ENCODE measurements around the gene ADAMTS2. TPM values are rescaled to one million over a fixed set of nuclear protein-coding genes. Genes with fewer than 3 reads are reported as not detected.

ADAMTS2 gene
- polyA plus RNA-seq, 3 donors from 2014 or later: 0.03 TPM; not detected in 2

- H3K27me3 Mint-ChIP-seq (ENCODE audit: low read depth in 3 of 3): peaks cover 0 to 1% (median 0%) of the 10 kb centered on the region in 3 donors
- H3K4me1 Mint-ChIP-seq: no peaks in the 10 kb centered on the region
- H3K36me3 Mint-ChIP-seq: no peaks in the 10 kb centered on the region
- no peaks in the 10 kb centered on the region for H3K9me3 Mint-ChIP-seq
- H3K4me3 Mint-ChIP-seq: no peak overlapping the region
- H3K27ac Mint-ChIP-seq: no peak overlapping the region
- no peak for DNase-seq
Observed at GRCh38 chr5:179279347-179280094, 65.7 kb downstream of the ADAMTS2 start.

DNA sequence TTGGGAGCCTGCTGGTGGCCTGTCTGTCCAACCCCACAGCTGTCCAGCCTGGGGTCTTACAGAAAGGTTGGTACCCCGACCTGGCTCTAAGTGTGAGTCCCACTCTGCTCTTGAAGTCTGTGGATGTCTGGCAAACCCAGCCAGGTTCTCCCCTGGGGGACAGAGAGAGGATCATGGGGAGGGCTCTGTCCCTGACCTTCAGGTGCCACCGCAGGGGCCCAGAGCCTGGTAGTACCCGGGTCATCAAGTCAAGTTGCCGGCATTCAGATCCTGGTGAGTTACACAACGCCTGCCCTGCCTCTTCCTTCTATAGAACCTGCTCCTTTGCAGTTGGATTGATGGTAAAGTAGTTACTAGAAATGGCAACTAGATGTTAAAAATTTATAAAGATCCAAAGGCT, 66.7 kb downstream of the ADAMTS2 start:
- Mint-ChIP-seq H3K27me3 (ENCODE audit: low read depth in 3 of 3) (peaks cover 0 to 1% (median 0%) of the 10 kb centered on the region in 3 donors), H3K27ac (no peak overlapping the region), H3K4me1 (no peaks in the 10 kb centered on the region), H3K4me3 (no peak overlapping the region), H3K9me3 (no peaks in the 10 kb centered on the region), H3K36me3 (no peaks in the 10 kb centered on the region)
- no peak for DNase-seq

DNA sequence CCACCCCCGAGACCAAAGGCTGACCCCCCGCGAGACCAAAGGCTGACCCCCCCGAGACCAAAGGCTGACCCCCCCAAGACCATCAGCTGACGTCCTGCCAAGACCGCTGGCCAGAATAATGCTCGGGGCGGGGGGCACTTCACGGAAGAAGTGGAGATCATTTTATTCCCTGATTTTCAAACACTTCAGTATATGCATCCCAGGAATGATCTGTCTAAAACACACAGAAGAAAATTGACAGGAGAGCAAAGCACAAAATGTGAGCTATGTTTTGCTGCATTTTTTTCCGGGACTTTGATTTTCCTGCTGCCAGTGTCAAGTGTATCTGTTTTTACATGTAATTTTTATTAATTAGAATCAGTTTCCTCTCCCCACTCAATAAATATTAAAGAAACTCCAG, 67.1 kb downstream of the ADAMTS2 start:
- H3K36me3 Mint-ChIP-seq: no peaks in the 10 kb centered on the region
- no peaks in the 10 kb centered on the region for H3K9me3 Mint-ChIP-seq
- no peaks in the 10 kb centered on the region for H3K4me1 Mint-ChIP-seq
- H3K27ac Mint-ChIP-seq: no peak overlapping the region
- H3K27me3 Mint-ChIP-seq (ENCODE audit: low read depth in 3 of 3): peaks cover 0 to 1% (median 0%) of the 10 kb centered on the region in 3 donors
- no peak for DNase-seq
- H3K4me3 Mint-ChIP-seq: no peak overlapping the region

DNA sequence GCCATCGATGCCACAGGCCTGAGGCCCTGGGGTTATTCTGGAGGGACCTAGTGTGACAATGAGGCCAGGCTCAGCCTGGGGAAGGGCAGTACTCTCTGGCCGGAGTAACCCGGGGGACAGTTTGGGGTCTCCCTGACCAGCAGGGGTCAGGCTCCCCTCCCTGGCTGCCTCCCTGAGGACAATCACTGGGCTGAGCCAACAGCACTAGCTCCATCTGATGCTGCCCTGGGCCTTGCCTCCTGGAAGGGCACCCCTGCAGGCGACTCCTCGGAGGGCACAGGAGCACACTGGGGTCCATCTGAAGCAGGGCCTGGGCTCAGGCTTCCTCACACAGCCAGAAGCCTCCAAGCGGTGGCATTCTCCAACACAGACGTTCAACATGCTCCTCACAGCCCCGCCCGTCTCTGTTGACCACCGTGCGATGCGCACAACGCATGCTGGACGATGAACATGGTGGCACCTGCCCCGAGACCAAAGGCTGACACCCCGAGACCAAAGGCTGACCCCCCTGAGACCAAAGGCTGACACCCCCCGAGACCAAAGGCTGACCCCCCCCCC, 68.3 kb downstream of the ADAMTS2 start:
- no peaks in the 10 kb centered on the region for H3K36me3 Mint-ChIP-seq
- H3K4me1 Mint-ChIP-seq: no peaks in the 10 kb centered on the region
- no peaks in the 10 kb centered on the region for H3K9me3 Mint-ChIP-seq
- no peak overlapping the region for H3K27ac Mint-ChIP-seq
- no peak overlapping the region for H3K4me3 Mint-ChIP-seq
- no peak for DNase-seq
- peaks cover 0 to 1% (median 0%) of the 10 kb centered on the region in 3 donors for H3K27me3 Mint-ChIP-seq (ENCODE audit: low read depth in 3 of 3)

DNA sequence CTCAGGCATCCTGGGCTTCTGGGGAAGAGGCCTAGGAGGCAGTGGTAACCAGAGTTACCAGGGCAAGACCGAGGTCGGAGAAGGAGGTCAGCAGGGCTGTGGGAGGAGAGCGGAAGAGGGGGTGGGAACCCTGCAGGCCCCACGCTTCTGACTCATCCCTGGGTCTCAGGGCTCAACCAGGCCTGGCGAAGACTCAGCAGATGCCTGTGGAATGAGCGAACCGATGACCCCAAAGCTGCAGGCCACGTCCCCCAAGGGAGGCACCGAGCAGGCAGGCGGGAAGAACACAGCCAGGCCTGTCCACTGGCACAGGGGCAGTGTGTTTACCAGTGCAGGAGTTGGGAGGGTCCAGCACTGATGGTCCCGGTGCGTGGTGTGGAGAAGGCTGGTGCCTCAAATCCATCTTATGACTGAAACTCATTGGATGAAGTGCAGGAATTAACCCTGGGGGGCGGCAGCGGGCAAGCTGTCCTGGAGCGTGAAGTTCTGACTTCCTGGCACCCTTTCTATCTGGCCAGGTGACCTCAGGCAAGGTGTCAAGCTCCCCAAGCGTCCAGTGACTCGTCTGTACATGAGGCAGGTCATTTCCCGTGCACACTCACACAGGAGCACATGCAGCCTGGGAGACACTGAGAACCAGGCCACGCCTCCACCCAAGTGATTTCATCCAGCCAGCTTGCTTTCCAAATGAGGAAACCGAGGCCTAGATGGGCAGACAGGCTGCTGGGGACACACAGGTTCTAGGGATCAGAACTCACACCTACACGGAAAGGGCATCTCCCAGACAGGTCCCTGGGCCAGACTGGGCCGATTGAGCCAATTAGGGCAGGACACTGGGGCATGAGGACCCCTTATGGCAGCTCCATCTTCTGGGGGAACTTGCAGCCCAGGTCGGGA, 69.1 kb downstream of the ADAMTS2 start:
- Mint-ChIP-seq H3K27me3 (ENCODE audit: low read depth in 3 of 3) (peaks cover 0 to 1% (median 0%) of the 10 kb centered on the region in 3 donors), H3K9me3 (no peaks in the 10 kb centered on the region), H3K36me3 (no peaks in the 10 kb centered on the region), H3K4me3 (no peak overlapping the region), H3K27ac (no peak overlapping the region), H3K4me1 (no peaks in the 10 kb centered on the region)
- DNase-seq: no peak

DNA sequence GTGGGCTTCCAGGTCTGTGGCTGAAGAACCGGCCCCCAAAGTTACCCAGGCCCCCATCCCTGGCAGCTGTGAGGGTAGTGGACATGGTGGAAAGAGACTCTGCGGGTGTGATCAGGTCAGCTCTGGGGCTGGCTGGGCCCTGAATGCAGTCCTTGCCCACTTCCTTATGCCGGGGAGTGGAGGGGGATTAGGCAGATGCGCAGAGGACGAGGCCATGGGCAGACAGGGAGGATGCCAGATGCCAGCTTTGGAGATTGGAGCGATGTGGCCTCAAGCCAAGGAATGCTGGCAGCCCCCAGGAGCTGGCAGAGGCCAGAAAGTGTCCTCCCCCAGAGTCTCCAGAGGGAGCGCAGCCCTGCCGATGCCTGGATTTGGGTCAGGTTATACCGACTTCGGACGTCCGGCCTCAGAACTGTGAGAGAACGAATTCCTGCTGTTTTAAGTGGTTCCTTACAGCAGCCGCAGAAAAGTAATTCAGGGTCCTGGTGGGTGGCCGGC, 69.8 kb downstream of the ADAMTS2 start:
- Mint-ChIP-seq H3K36me3 (no peaks in the 10 kb centered on the region), H3K4me3 (no peak overlapping the region), H3K27me3 (ENCODE audit: low read depth in 3 of 3) (peaks cover 0 to 1% (median 0%) of the 10 kb centered on the region in 3 donors), H3K27ac (no peak overlapping the region), H3K9me3 (no peaks in the 10 kb centered on the region), H3K4me1 (no peaks in the 10 kb centered on the region)
- DNase-seq: no peak

DNA sequence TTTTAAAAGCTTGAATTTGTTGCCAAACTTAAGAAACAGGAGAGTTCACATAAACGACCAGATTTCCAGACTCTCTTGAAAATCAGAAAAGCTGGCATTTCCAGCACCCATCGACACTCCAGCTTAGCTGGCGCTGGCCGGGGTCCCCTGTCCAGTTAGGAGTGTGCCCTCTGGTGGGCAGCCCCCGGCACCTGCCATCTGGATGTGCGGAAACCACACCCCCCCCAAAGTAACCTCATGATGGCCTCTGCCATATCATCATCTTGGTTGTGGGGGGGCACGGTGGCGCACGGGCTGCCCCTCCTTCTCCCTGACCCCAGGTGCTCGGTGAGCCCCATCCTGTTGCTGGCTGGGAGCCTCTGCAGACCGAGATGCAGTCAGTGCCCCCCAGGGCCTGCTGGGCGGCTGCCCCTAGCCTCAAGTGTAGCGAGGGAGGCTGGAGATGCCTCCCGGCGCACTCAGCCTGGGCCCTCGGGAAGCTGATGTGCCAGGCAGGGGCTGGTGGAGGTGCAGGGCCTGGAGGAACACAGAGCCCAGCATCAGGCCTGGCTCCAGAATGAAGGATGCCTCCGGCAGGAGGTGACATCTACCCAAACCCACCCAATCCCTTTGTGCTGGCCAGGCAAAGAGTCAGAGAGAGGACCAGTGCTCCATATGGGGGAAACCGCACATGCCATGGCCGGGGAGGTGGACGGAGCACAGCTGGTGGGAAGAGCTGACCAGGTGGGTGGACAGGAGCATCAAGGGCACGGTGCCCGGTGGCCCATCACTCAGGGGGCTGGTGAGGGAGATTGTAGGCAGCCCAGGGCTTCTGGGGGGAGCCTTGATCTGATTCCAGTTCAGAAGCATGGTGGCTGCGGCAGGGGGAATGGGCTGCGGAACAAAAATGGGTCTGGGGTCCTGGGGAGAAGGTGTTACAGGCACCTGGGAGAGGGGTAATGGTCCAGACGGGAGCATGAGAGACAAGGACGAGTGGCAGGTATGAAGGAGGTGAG, 70.6 kb downstream of the ADAMTS2 start:
- DNase-seq: no peak
- no peaks in the 10 kb centered on the region for H3K9me3 Mint-ChIP-seq
- H3K4me3 Mint-ChIP-seq: no peak overlapping the region
- H3K27ac Mint-ChIP-seq: no peak overlapping the region
- H3K27me3 Mint-ChIP-seq (ENCODE audit: low read depth in 3 of 3): peaks cover 0 to 1% (median 0%) of the 10 kb centered on the region in 3 donors
- no peaks in the 10 kb centered on the region for H3K36me3 Mint-ChIP-seq
- no peaks in the 10 kb centered on the region for H3K4me1 Mint-ChIP-seq

GRCh38 chr5:179273441-179274145, 71.7 kb downstream of the ADAMTS2 start:
- Mint-ChIP-seq H3K36me3 (no peaks in the 10 kb centered on the region), H3K27ac (no peak overlapping the region)
- no peak for DNase-seq

DNA sequence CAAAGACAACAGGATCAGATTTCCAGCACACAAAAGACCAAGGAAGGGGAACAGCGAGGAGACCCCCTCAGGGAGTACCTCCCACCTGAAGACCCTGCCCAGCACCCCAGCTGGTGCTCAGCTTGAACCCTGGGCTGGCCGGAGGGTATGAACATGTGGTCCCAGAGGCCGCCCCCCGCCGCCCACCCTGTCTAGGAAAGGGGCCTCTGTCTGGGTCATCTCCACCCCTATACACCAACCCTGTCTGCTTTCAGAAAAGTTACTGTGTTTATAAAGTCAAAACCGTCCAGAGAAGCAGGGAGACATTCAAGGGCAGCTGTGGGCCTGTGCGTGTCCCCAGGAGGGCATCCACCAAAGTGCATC, 72.2 kb downstream of the ADAMTS2 start:
- Mint-ChIP-seq H3K27ac (no peak overlapping the region), H3K27me3 (ENCODE audit: low read depth in 3 of 3) (peaks cover 0 to 1% (median 0%) of the 10 kb centered on the region in 3 donors), H3K36me3 (no peaks in the 10 kb centered on the region), H3K4me1 (no peaks in the 10 kb centered on the region), H3K9me3 (no peaks in the 10 kb centered on the region), H3K4me3 (no peak overlapping the region)
- no peak for DNase-seq

More at GRCh38 chr5:179273441-179274145, 71.7 kb downstream of the ADAMTS2 start:
- H3K4me3 Mint-ChIP-seq: no peak overlapping the region
- no peaks in the 10 kb centered on the region for H3K4me1 Mint-ChIP-seq
- H3K9me3 Mint-ChIP-seq: no peaks in the 10 kb centered on the region
- peaks cover 0 to 1% (median 0%) of the 10 kb centered on the region in 3 donors for H3K27me3 Mint-ChIP-seq (ENCODE audit: low read depth in 3 of 3)

- H3K27ac Mint-ChIP-seq: no peak overlapping the region
- no peaks in the 10 kb centered on the region for H3K9me3 Mint-ChIP-seq
- H3K27me3 Mint-ChIP-seq (ENCODE audit: low read depth in 3 of 3): peaks cover 0 to 1% (median 0%) of the 10 kb centered on the region in 3 donors
- DNase-seq: no peak
- no peak overlapping the region for H3K4me3 Mint-ChIP-seq
- no peaks in the 10 kb centered on the region for H3K36me3 Mint-ChIP-seq
- no peaks in the 10 kb centered on the region for H3K4me1 Mint-ChIP-seq
Observed at GRCh38 chr5:179272326-179273072, 72.8 kb downstream of the ADAMTS2 start.

- no peaks in the 10 kb centered on the region for H3K36me3 Mint-ChIP-seq
- H3K4me3 Mint-ChIP-seq: no peak overlapping the region
Observed at GRCh38 chr5:179271821-179272325, 73.4 kb downstream of the ADAMTS2 start.

DNA sequence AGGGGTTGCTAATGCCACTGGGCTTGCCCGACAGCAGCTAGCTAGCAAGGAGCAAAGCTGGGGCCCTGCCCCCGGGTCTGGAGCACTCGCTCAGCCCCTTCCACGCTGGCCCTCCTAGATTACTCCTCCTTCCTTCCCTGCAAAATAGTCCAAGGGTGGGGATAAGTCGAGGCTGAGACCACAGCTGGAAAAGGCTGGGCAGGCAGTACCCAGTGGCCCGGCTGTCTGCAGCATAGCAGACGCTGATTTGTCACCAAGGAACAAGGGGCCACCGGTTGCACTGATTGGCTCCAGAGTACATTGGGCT, 73.9 kb downstream of the ADAMTS2 start:
- Mint-ChIP-seq H3K36me3 (no peaks in the 10 kb centered on the region), H3K27me3 (ENCODE audit: low read depth in 3 of 3) (peaks cover 0 to 1% (median 0%) of the 10 kb centered on the region in 3 donors), H3K4me1 (no peaks in the 10 kb centered on the region), H3K9me3 (no peaks in the 10 kb centered on the region), H3K4me3 (no peak overlapping the region), H3K27ac (no peak overlapping the region)
- DNase-seq: no peak

More at GRCh38 chr5:179271821-179272325, 73.4 kb downstream of the ADAMTS2 start:
- no peak for DNase-seq
- Mint-ChIP-seq H3K27me3 (ENCODE audit: low read depth in 3 of 3) (peaks cover 0 to 1% (median 0%) of the 10 kb centered on the region in 3 donors), H3K9me3 (no peaks in the 10 kb centered on the region), H3K27ac (no peak overlapping the region), H3K4me1 (no peaks in the 10 kb centered on the region)
